K562 (cell line): ENCODE data around the gene PGA3. TPM values are rescaled to one million over a fixed set of nuclear protein-coding genes. Genes with fewer than 3 reads are reported as not detected.
A peak's percentile ranks its signal among the peaks of the same experiment; 100 is the strongest.

ENCODE experiments used
- CBX2 ChIP-seq: fragments of 200-600 bp; sonication (generic); IDR thresholded peaks from one replicate; pipeline ENCODE4 v1.6.1; 2012; ENCODE audit warnings: mild to moderate bottlenecking, low read length, inconsistent platforms; ENCODE audit not compliant: insufficient read depth, poor library complexity, severe bottlenecking
- DIDO1 ChIP-seq: fragments of 450-650 bp; IDR thresholded peaks from 2 replicates; pipeline ENCODE4 v1.6.1; 2016; ENCODE audit warnings: low read depth, missing biosample characterization, missing genetic modification characterization
- FIP1L1 ChIP-seq: fragments of 200-400 bp; formaldehyde crosslinking; IDR thresholded peaks from 2 replicates; pipeline ENCODE4 v1.6.1; 2018; ENCODE audit warnings: mild to moderate bottlenecking, low read depth, low read length; ENCODE audit not compliant: poor library complexity, severe bottlenecking
- KDM4B ChIP-seq, 2 experiments: fragments of 450-650 bp in 1 of 2; sonication (generic) in 1 of 2; IDR thresholded peaks; 2 replicates each; pipeline ENCODE4 v1.6.1; 2016 to 2017; ENCODE audit warnings: borderline replicate concordance in 2 of 2, antibody characterized with exemption in 1 of 2, low read depth in 1 of 2, mild to moderate bottlenecking in 1 of 2
- MAFF ChIP-seq: IDR thresholded peaks from 2 replicates; pipeline ENCODE4 v1.6.1; 2012; ENCODE audit warnings: low read length, improper control_type of control experiment
- NONO ChIP-seq, 2 experiments: fragments of 200-400 bp in 1 of 2; fragments of 450-650 bp in 1 of 2; formaldehyde crosslinking in 1 of 2; IDR thresholded peaks; 2 replicates each; pipeline ENCODE4 v1.6.1; 2017; ENCODE audit warnings: low read depth in 2 of 2, mild to moderate bottlenecking in 2 of 2, moderate library complexity in 2 of 2, low read length in 1 of 2
- RBM17 ChIP-seq: fragments of 200-400 bp; formaldehyde crosslinking; IDR thresholded peaks from 2 replicates; pipeline ENCODE4 v1.6.1; 2017; ENCODE audit warnings: low read depth, mild to moderate bottlenecking, low read length, borderline replicate concordance
- RCOR1 ChIP-seq, 2 experiments: IDR thresholded peaks; 2 replicates each; pipeline ENCODE4 v1.6.1; 2012; ENCODE audit warnings: low read depth in 2 of 2, low read length in 2 of 2, borderline replicate concordance in 1 of 2, improper control_type of control experiment in 1 of 2
- RFX1 ChIP-seq: fragments of 450-650 bp; IDR thresholded peaks from 2 replicates; pipeline ENCODE4 v1.6.1; 2016; ENCODE audit warnings: mild to moderate bottlenecking, moderate library complexity
- SAFB ChIP-seq: fragments of 200-400 bp; formaldehyde crosslinking; IDR thresholded peaks from 2 replicates; pipeline ENCODE4 v1.6.1; 2017; ENCODE audit warnings: low read depth, low read length, borderline replicate concordance
- SRSF3 ChIP-seq: fragments of 200-400 bp; formaldehyde crosslinking; IDR thresholded peaks from 2 replicates; pipeline ENCODE4 v1.6.1; 2016; ENCODE audit warnings: mild to moderate bottlenecking, low read length, moderate library complexity; ENCODE audit not compliant: insufficient read depth
- TAF9B ChIP-seq: fragments of 450-650 bp; IDR thresholded peaks from 2 replicates; pipeline ENCODE4 v1.6.1; 2018; ENCODE audit warnings: mild to moderate bottlenecking; ENCODE audit not compliant: partially characterized antibody
- ZNF217 ChIP-seq: sonication (generic); formaldehyde crosslinking; IDR thresholded peaks from 2 replicates; pipeline ENCODE4 v1.8.0; 2022; ENCODE audit warnings: mild to moderate bottlenecking, missing genetic modification reagents
- ZNF398 ChIP-seq: fragments of 250-450 bp; sonication (Bioruptor Pico); IDR thresholded peaks from 2 replicates; pipeline ENCODE4 v1.8.0; 2021; ENCODE audit warnings: moderate library complexity, mild to moderate bottlenecking, inconsistent platforms
- ZZZ3 ChIP-seq: fragments of 450-650 bp; IDR thresholded peaks from 2 replicates; pipeline ENCODE4 v1.6.1; 2016; ENCODE audit warnings: antibody characterized with exemption, mild to moderate bottlenecking, moderate library complexity
- polyA plus RNA-seq, 8 experiments: library from polyadenylated mRNA; depleted of rRNA in 4 of 8; stranded (reverse) in 5 of 8; unstranded in 3 of 8; fragments of >200 nt; fragmentation: Nextera tagmentation in 2 of 8; fragmentation: Illumina TruSeq in 1 of 8; extraction: Ambion mirVana in 2 of 8; extraction: Trizol in 1 of 8; gene quantifications; 2 replicates each; pipeline versions ENCODE4 v1.2.1 to v1.2.3, GENCODE V29; 2011 to 2014; ENCODE audit warnings: inconsistent platforms in 1 of 8, missing spikeins in 1 of 8
- total RNA-seq, 7 experiments: library from RNA; depleted of rRNA in 6 of 7; stranded (reverse); fragments of >200 nt in 6 of 7; fragmentation: Illumina TruSeq in 2 of 7; extraction: Trizol in 2 of 7; gene quantifications; 2 replicates each; pipeline versions ENCODE4 v1.2.1 to v1.2.3, GENCODE V29; 2011 to 2021; ENCODE audit warnings: low replicate concordance in 1 of 7
- TF ChIP-seq, protein P1 (sequence below): fragments of 250-450 bp; sonication (Bioruptor Pico); IDR thresholded peaks from 2 replicates; pipeline ENCODE4 v1.9.0; 2021; ENCODE audit warnings: mild to moderate bottlenecking, inconsistent platforms
- TF ChIP-seq, protein P2 (sequence below): fragments of 250-450 bp; sonication (Bioruptor Pico); IDR thresholded peaks from 2 replicates; pipeline ENCODE4 v1.8.0; 2021; ENCODE audit warnings: borderline replicate concordance, mild to moderate bottlenecking, moderate library complexity; ENCODE audit not compliant: poor library complexity, severe bottlenecking
- TF ChIP-seq, protein P3 (sequence below), 3 experiments: fragments of 200-800 bp in 1 of 3; fragments of 250-450 bp in 1 of 3; fragments of 450-650 bp in 1 of 3; sonication (Bioruptor Pico) in 1 of 3; sonication (Bioruptor generic) in 1 of 3; formaldehyde crosslinking in 1 of 3; IDR thresholded peaks; 2 replicates each; pipeline versions ENCODE4 v1.6.1 to v1.8.0; 2016 to 2022; ENCODE audit warnings: mild to moderate bottlenecking in 2 of 3, missing genetic modification characterization in 2 of 3, missing compliant biosample characterization in 1 of 3, moderate library complexity in 1 of 3

Gene PGA3
- total and polyA plus RNA-seq, 9 of the 15 experiments (the other 6 are each of a cell fraction or from before 2014, with no cell fraction given), result 0.15 to 0.18 (median 0.18) TPM; not detected in 6

- TF ChIP-seq ZNF398, result no peak
- no peak for TF ChIP-seq RFX1
- TF ChIP-seq NONO (IDR thresholded peaks at IDR 0.05; ENCODE audit: low read depth in 2 of 2, low read length in 1 of 2), result no peak
- no peak for TF ChIP-seq RBM17
- peak; percentile 63 to 93; a peak in 3 of 4 replicates for TF ChIP-seq RCOR1 (IDR thresholded peaks at IDR 0.05; ENCODE audit: borderline replicate concordance in 1 of 2, low read depth in 2 of 2, low read length in 2 of 2)
- TF ChIP-seq, protein P1, sequence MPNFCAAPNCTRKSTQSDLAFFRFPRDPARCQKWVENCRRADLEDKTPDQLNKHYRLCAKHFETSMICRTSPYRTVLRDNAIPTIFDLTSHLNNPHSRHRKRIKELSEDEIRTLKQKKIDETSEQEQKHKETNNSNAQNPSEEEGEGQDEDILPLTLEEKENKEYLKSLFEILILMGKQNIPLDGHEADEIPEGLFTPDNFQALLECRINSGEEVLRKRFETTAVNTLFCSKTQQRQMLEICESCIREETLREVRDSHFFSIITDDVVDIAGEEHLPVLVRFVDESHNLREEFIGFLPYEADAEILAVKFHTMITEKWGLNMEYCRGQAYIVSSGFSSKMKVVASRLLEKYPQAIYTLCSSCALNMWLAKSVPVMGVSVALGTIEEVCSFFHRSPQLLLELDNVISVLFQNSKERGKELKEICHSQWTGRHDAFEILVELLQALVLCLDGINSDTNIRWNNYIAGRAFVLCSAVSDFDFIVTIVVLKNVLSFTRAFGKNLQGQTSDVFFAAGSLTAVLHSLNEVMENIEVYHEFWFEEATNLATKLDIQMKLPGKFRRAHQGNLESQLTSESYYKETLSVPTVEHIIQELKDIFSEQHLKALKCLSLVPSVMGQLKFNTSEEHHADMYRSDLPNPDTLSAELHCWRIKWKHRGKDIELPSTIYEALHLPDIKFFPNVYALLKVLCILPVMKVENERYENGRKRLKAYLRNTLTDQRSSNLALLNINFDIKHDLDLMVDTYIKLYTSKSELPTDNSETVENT (CRISPR knock-in tag), result no peak
- TF ChIP-seq SAFB, result no peak
- no peak for TF ChIP-seq SRSF3
- TF ChIP-seq ZNF217, result no peak
- TF ChIP-seq ZZZ3, result no peak
- TF ChIP-seq MAFF, result no peak
- no peak for TF ChIP-seq CBX2
- TF ChIP-seq, protein P2, sequence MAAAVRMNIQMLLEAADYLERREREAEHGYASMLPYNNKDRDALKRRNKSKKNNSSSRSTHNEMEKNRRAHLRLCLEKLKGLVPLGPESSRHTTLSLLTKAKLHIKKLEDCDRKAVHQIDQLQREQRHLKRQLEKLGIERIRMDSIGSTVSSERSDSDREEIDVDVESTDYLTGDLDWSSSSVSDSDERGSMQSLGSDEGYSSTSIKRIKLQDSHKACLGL (CRISPR knock-in tag), result no peak
- no peak for TF ChIP-seq FIP1L1
- no peak for TF ChIP-seq TAF9B
- TF ChIP-seq, protein P3, sequence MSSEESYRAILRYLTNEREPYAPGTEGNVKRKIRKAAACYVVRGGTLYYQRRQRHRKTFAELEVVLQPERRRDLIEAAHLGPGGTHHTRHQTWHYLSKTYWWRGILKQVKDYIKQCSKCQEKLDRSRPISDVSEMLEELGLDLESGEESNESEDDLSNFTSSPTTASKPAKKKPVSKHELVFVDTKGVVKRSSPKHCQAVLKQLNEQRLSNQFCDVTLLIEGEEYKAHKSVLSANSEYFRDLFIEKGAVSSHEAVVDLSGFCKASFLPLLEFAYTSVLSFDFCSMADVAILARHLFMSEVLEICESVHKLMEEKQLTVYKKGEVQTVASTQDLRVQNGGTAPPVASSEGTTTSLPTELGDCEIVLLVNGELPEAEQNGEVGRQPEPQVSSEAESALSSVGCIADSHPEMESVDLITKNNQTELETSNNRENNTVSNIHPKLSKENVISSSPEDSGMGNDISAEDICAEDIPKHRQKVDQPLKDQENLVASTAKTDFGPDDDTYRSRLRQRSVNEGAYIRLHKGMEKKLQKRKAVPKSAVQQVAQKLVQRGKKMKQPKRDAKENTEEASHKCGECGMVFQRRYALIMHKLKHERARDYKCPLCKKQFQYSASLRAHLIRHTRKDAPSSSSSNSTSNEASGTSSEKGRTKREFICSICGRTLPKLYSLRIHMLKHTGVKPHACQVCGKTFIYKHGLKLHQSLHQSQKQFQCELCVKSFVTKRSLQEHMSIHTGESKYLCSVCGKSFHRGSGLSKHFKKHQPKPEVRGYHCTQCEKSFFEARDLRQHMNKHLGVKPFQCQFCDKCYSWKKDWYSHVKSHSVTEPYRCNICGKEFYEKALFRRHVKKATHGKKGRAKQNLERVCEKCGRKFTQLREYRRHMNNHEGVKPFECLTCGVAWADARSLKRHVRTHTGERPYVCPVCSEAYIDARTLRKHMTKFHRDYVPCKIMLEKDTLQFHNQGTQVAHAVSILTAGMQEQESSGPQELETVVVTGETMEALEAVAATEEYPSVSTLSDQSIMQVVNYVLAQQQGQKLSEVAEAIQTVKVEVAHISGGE (CRISPR knock-in tag; IDR thresholded peaks at IDR 0.05), result no peak
- no peak for TF ChIP-seq KDM4B (IDR thresholded peaks at IDR 0.05; ENCODE audit: borderline replicate concordance in 2 of 2, low read depth in 1 of 2)
- no peak for TF ChIP-seq DIDO1 (tag)
These were observed 42.7 kb upstream of the PGA3 start (continued) for GRCh38 chr11:61160487-61161189.
